HepG2 (cell line): ENCODE measurements around the gene PXK. TPM values are rescaled to one million over a fixed set of nuclear protein-coding genes. Genes with fewer than 3 reads are reported as not detected.

Experiments
- ASH2L ChIP-seq: fragments of 300-600, 200-600 bp; sonication (generic); IDR thresholded peaks from 2 replicates; pipeline ENCODE4 v1.7.0; 2017; ENCODE audit warnings: low read depth, mild to moderate bottlenecking, moderate library complexity, mixed read lengths, low read length; ENCODE audit not compliant: insufficient read length
- GFI1 ChIP-seq: sonication (generic); formaldehyde crosslinking; IDR thresholded peaks from 2 replicates; pipeline ENCODE4 v1.5.0; 2020; ENCODE audit warnings: missing genetic modification reagents, mild to moderate bottlenecking, borderline replicate concordance
- U2AF2 ChIP-seq: fragments of 200-400 bp; formaldehyde crosslinking; IDR thresholded peaks from 2 replicates; pipeline ENCODE4 v1.6.1; 2017; ENCODE audit warnings: low read depth, mild to moderate bottlenecking, low read length
- ZBTB4 ChIP-seq: sonication (generic); formaldehyde crosslinking; IDR thresholded peaks from 2 replicates; pipeline ENCODE4 v1.4.0; 2020; ENCODE audit warnings: missing genetic modification reagents, mild to moderate bottlenecking, borderline replicate concordance
- ZFP82 ChIP-seq: sonication (generic); formaldehyde crosslinking; IDR thresholded peaks from 2 replicates; pipeline ENCODE4 v1.5.1; 2020; ENCODE audit warnings: mild to moderate bottlenecking, missing genetic modification reagents, borderline replicate concordance
- ZMAT3 ChIP-seq: sonication (generic); formaldehyde crosslinking; conservative IDR thresholded peaks from 2 replicates; pipeline ENCODE4 v1.7.0; 2021; ENCODE audit warnings: missing genetic modification reagents
- ZNF652 ChIP-seq: IDR thresholded peaks from 2 replicates; pipeline ENCODE4 v1.6.1; 2016; ENCODE audit warnings: low read depth, borderline replicate concordance
- ZNF713 ChIP-seq: sonication (generic); formaldehyde crosslinking; IDR thresholded peaks from 2 replicates; pipeline ENCODE4 v1.4.0; 2020; ENCODE audit warnings: mild to moderate bottlenecking, missing genetic modification reagents
- ZNF782 ChIP-seq: sonication (generic); formaldehyde crosslinking; IDR thresholded peaks from 2 replicates; pipeline ENCODE4 v1.4.0; 2020; ENCODE audit warnings: missing genetic modification reagents, mild to moderate bottlenecking, borderline replicate concordance
- ZNF850 ChIP-seq: sonication (generic); formaldehyde crosslinking; conservative IDR thresholded peaks from 2 replicates; pipeline ENCODE4 v1.9.0; 2021; ENCODE audit warnings: mild to moderate bottlenecking, missing genetic modification reagents
- ZZZ3 ChIP-seq: sonication (generic); formaldehyde crosslinking; IDR thresholded peaks from 2 replicates; pipeline ENCODE4 v1.4.0; 2020; ENCODE audit warnings: missing genetic modification reagents, mild to moderate bottlenecking, borderline replicate concordance
- polyA plus RNA-seq, 8 experiments: library from polyadenylated mRNA; depleted of rRNA in 3 of 8; stranded (reverse) in 7 of 8; unstranded in 1 of 8; fragments of >200 nt; fragmentation: Illumina TruSeq in 4 of 8; extraction: Trizol in 4 of 8; gene quantifications; 2 replicates each; pipeline versions ENCODE4 v1.2.1 to v1.2.3, GENCODE V29; 2011 to 2016; ENCODE audit warnings: low read depth in 4 of 8, missing spikeins in 1 of 8, mixed read lengths in 1 of 8; ENCODE audit not compliant: insufficient read depth in 1 of 8
- total RNA-seq, 5 experiments: library from RNA; depleted of rRNA; stranded (reverse); fragments of >200 nt; fragmentation: Illumina TruSeq; extraction: Trizol; gene quantifications; 2 replicates each; pipeline ENCODE4 v1.2.3, GENCODE V29; 2016; ENCODE audit warnings: low read depth in 1 of 5
- TF ChIP-seq, protein P1 (sequence below): sonication (generic); formaldehyde crosslinking; IDR thresholded peaks from 2 replicates; pipeline ENCODE4 v1.5.0; 2020; ENCODE audit warnings: mild to moderate bottlenecking, missing genetic modification reagents
- TF ChIP-seq, protein P2 (sequence below): sonication (generic); formaldehyde crosslinking; IDR thresholded peaks from 2 replicates; pipeline ENCODE4; 2020; ENCODE audit warnings: missing genetic modification reagents, mild to moderate bottlenecking, borderline replicate concordance
- TF ChIP-seq, protein P3 (sequence below): sonication (generic); formaldehyde crosslinking; IDR thresholded peaks from 2 replicates; pipeline ENCODE4 v1.5.1; 2020; ENCODE audit warnings: mild to moderate bottlenecking, missing genetic modification reagents, moderate library complexity
- TF ChIP-seq, protein P4 (sequence below): sonication (generic); formaldehyde crosslinking; IDR thresholded peaks from 2 replicates; pipeline ENCODE4 v1.5.1; 2020; ENCODE audit warnings: missing genetic modification reagents, mild to moderate bottlenecking, borderline replicate concordance

The PXK gene
- total and polyA plus RNA-seq, 2 of the 13 experiments (the other 11 are each of a cell fraction or from before 2014, with no cell fraction given), result 6.4 to 18.6 TPM

GRCh38 chr3:58463181-58463941 is 130.7 kb downstream of the PXK start (continued):
- TF ChIP-seq ZNF652 (CRISPR knock-in tag), result peak; percentile 60; the same call in 1 of the 2 replicates
- TF ChIP-seq, protein P1, sequence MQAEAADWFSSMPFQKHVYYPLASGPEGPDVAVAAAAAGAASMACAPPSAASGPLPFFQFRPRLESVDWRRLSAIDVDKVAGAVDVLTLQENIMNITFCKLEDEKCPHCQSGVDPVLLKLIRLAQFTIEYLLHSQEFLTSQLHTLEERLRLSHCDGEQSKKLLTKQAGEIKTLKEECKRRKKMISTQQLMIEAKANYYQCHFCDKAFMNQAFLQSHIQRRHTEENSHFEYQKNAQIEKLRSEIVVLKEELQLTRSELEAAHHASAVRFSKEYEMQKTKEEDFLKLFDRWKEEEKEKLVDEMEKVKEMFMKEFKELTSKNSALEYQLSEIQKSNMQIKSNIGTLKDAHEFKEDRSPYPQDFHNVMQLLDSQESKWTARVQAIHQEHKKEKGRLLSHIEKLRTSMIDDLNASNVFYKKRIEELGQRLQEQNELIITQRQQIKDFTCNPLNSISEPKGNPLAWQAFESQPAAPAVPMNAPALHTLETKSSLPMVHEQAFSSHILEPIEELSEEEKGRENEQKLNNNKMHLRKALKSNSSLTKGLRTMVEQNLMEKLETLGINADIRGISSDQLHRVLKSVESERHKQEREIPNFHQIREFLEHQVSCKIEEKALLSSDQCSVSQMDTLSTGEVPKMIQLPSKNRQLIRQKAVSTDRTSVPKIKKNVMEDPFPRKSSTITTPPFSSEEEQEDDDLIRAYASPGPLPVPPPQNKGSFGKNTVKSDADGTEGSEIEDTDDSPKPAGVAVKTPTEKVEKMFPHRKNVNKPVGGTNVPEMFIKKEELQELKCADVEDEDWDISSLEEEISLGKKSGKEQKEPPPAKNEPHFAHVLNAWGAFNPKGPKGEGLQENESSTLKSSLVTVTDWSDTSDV (CRISPR knock-in tag), result no peak
- no peak for TF ChIP-seq ZMAT3 (CRISPR knock-in tag)
- TF ChIP-seq ZFP82 (CRISPR knock-in tag), result 0 out of 2 replicates have a peak, but pooled peaks have one; percentile 20
- TF ChIP-seq ZZZ3 (CRISPR knock-in tag), result no peak
- TF ChIP-seq, protein P2, sequence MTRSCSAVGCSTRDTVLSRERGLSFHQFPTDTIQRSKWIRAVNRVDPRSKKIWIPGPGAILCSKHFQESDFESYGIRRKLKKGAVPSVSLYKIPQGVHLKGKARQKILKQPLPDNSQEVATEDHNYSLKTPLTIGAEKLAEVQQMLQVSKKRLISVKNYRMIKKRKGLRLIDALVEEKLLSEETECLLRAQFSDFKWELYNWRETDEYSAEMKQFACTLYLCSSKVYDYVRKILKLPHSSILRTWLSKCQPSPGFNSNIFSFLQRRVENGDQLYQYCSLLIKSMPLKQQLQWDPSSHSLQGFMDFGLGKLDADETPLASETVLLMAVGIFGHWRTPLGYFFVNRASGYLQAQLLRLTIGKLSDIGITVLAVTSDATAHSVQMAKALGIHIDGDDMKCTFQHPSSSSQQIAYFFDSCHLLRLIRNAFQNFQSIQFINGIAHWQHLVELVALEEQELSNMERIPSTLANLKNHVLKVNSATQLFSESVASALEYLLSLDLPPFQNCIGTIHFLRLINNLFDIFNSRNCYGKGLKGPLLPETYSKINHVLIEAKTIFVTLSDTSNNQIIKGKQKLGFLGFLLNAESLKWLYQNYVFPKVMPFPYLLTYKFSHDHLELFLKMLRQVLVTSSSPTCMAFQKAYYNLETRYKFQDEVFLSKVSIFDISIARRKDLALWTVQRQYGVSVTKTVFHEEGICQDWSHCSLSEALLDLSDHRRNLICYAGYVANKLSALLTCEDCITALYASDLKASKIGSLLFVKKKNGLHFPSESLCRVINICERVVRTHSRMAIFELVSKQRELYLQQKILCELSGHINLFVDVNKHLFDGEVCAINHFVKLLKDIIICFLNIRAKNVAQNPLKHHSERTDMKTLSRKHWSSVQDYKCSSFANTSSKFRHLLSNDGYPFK (CRISPR knock-in tag), result no peak
- TF ChIP-seq, protein P3, sequence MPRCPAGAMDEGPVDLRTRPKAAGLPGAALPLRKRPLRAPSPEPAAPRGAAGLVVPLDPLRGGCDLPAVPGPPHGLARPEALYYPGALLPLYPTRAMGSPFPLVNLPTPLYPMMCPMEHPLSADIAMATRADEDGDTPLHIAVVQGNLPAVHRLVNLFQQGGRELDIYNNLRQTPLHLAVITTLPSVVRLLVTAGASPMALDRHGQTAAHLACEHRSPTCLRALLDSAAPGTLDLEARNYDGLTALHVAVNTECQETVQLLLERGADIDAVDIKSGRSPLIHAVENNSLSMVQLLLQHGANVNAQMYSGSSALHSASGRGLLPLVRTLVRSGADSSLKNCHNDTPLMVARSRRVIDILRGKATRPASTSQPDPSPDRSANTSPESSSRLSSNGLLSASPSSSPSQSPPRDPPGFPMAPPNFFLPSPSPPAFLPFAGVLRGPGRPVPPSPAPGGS, result no peak
- TF ChIP-seq ZBTB4 (CRISPR knock-in tag), result no peak
- TF ChIP-seq GFI1, result no peak
- no peak for TF ChIP-seq ZNF850
- peak; percentile 45 for TF ChIP-seq ASH2L
- no peak for TF ChIP-seq U2AF2
- TF ChIP-seq, protein P4, sequence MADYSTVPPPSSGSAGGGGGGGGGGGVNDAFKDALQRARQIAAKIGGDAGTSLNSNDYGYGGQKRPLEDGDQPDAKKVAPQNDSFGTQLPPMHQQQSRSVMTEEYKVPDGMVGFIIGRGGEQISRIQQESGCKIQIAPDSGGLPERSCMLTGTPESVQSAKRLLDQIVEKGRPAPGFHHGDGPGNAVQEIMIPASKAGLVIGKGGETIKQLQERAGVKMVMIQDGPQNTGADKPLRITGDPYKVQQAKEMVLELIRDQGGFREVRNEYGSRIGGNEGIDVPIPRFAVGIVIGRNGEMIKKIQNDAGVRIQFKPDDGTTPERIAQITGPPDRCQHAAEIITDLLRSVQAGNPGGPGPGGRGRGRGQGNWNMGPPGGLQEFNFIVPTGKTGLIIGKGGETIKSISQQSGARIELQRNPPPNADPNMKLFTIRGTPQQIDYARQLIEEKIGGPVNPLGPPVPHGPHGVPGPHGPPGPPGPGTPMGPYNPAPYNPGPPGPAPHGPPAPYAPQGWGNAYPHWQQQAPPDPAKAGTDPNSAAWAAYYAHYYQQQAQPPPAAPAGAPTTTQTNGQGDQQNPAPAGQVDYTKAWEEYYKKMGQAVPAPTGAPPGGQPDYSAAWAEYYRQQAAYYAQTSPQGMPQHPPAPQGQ (CRISPR knock-in tag), result no peak
- no peak for TF ChIP-seq ZNF782
- TF ChIP-seq ZNF713 (CRISPR knock-in tag), result no peak
